Sciatic nerve (tissue), 2 donors: ENCODE data around the gene YTHDF1. TPM values are rescaled to one million over a fixed set of nuclear protein-coding genes. Genes with fewer than 3 reads are reported as not detected.

Source experiments
- ATAC-seq: fragments of 200-7000 bp; cut with Tn5 transposase; one replicate; pipeline ENCODE4 v1.9.1; 2020; ENCODE audit warnings: mild to moderate bottlenecking, moderate library complexity
- DNase-seq: peaks from one replicate; pipeline ENCODE4 v3.0.0-alpha.2; 2020; ENCODE audit warnings: low spot score
- intact Hi-C: fragments of 100-400 bp; cut with DNase I; formaldehyde crosslinking; loops from one replicate; pipeline ENCODE4 v1.14.2; 2022
- microRNA-seq: library from miRNA; unstranded; fragments of <30 nt; microRNA quantifications from one replicate; pipeline ENCODE4 v1.2.0, GENCODE V29; 2020
- total RNA-seq: library from RNA; stranded (reverse); fragmentation: NEBNext Ultra II Directional; extraction: Animal tissue kit (Norgen Biotek cat#: 25700); gene quantifications from one replicate; pipeline ENCODE4 v1.2.1, GENCODE V29; 2021
- donor health status: DM: no; HTN: no; CAD: no.
- donor health status: DM: no; HTN: no; CAD: no.

Gene YTHDF1
- total RNA-seq, 1 donor from 2014 or later, result 32.1 TPM

GRCh38 chr20:63153254-63154221 is 62.4 kb downstream of the YTHDF1 start:
- ATAC-seq (no peak), DNase-seq (no peak)
- intact Hi-C loops, result no loop called here

- intact Hi-C loops, result no loop called here
- DNase-seq (no peak), ATAC-seq (peak; percentile 14)
These were observed 63.3 kb downstream of the YTHDF1 start for GRCh38 chr20:63152322-63153253.

GRCh38 chr20:63151554-63152321 is 64.2 kb downstream of the YTHDF1 start:
- ATAC-seq (peak; percentile 44), DNase-seq (no peak)
- intact Hi-C loops, result no loop called here

- intact Hi-C loops, result no loop called here
- ATAC-seq (no peak), DNase-seq (no peak)
These were observed 64.9 kb downstream of the YTHDF1 start for GRCh38 chr20:63150911-63151531.

GRCh38 chr20:63150391-63150898 is 65.5 kb downstream of the YTHDF1 start:
- intact Hi-C loops, result no loop called here
- peak; percentile 13 for ATAC-seq
- DNase-seq, result no peak

GRCh38 chr20:63149531-63150192 is 66.3 kb downstream of the YTHDF1 start:
- ATAC-seq, result no peak
- intact Hi-C loops, result no loop called here

GRCh38 chr20:63148696-63149095 is 67.2 kb downstream of the YTHDF1 start:
- intact Hi-C loops, result no loop called here
- ATAC-seq (no peak), DNase-seq (no peak)

More at GRCh38 chr20:63149531-63150192, 66.3 kb downstream of the YTHDF1 start:
- DNase-seq, result no peak

GRCh38 chr20:63147532-63147931 is 68.4 kb downstream of the YTHDF1 start:
- DNase-seq (no peak), ATAC-seq (no peak)
- intact Hi-C loops, result no loop called here

Small RNA genes lying within 50 kb of the gene (microRNA-seq; reads per million reads assigned to microRNA genes)
- gene MIR124-3 (not detected), gene MIR3196 (not detected)

Other genes with a start within 250 kb of the YTHDF1 start
- gene BHLHE23, start 209.2 kb downstream of the YTHDF1 start, total RNA-seq, result not detected
- 26.0 TPM for gene BIRC7, start 19.8 kb upstream of the YTHDF1 start, total RNA-seq
- gene NKAIN4, start 38.3 kb upstream of the YTHDF1 start, total RNA-seq, result 3.0 TPM
- gene ARFGAP1, start 56.7 kb upstream of the YTHDF1 start, total RNA-seq, result 81.6 TPM
- gene COL20A1, start 77.1 kb upstream of the YTHDF1 start, total RNA-seq, result 0.22 TPM
- gene CHRNA4, start 145.2 kb upstream of the YTHDF1 start, total RNA-seq, result 0.80 TPM